Measurements from ENCODE around the gene SND1.

The SND1 gene

DNA sequence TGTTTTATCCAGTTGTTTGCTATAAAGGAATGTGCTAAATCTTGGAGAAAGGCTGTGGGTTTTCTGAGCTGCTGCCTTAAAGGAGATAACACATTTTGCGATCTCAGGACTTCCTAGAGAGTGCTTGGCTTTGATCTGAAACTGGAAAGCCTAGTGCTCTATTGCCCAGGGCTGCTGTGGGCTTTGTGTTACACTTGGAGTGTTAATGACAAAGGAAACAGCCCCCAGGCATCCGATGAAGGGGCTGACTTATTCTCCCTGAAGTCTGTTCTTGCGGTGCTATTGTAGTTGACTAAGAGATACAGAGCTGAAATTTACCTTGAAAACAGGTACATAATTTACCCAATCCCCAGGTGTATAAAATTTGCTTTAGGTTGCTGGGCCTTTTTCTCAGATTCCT, 74.5 kb downstream of the SND1 start:
- in situ Hi-C loops (cut with MboI; ENCODE audit: low sequenced_read_pairs, unreplicated experiment), result no loop called here
- TF ChIP-seq, protein P1, sequence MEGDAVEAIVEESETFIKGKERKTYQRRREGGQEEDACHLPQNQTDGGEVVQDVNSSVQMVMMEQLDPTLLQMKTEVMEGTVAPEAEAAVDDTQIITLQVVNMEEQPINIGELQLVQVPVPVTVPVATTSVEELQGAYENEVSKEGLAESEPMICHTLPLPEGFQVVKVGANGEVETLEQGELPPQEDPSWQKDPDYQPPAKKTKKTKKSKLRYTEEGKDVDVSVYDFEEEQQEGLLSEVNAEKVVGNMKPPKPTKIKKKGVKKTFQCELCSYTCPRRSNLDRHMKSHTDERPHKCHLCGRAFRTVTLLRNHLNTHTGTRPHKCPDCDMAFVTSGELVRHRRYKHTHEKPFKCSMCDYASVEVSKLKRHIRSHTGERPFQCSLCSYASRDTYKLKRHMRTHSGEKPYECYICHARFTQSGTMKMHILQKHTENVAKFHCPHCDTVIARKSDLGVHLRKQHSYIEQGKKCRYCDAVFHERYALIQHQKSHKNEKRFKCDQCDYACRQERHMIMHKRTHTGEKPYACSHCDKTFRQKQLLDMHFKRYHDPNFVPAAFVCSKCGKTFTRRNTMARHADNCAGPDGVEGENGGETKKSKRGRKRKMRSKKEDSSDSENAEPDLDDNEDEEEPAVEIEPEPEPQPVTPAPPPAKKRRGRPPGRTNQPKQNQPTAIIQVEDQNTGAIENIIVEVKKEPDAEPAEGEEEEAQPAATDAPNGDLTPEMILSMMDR (IDR thresholded peaks at IDR 0.05; ENCODE audit: borderline replicate concordance, control extremely low read depth, extremely low read depth, insufficient read depth, missing control alignments), result no peak
- DNase-seq (ENCODE audit: low spot score), result no peak

DNA sequence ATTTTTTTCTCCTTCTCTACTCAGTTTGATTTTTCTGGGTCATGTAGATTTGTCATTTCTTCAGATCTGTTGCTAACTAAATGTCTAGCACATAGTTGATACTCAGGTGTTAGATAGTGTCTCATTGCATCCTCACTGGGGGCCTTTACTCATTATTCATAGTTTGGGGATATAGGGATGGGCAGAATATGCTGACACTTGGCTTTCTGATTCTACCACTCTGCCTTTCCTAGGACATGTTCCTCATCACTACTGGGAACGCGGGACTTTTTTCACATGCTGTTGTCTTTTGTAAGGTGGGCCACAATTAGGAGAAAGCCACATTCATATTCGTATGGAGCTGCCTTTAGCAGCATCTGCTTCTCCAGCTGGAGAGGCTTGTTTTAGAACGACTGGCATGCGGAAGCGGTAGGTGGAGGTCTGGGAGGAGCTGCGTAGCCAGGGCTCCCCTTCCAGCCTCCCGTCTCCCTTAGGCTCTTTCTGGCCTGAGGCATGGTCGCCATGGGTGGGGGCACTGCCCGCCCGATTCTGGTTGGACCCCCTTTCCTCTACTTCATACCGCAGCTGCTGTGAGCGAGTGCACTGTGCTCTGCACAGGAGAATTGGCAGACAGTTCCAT, 78.8 kb downstream of the SND1 start:
- TF ChIP-seq, protein P1 (IDR thresholded peaks at IDR 0.05; ENCODE audit: borderline replicate concordance, control extremely low read depth, extremely low read depth, insufficient read depth, missing control alignments), result no peak
- in situ Hi-C loops (cut with MboI; ENCODE audit: low sequenced_read_pairs, unreplicated experiment), result no loop called here
- DNase-seq (ENCODE audit: low spot score), result no peak

GRCh38 chr7:127731431-127732080, 79.6 kb downstream of the SND1 start:
- TF ChIP-seq, protein P1 (IDR thresholded peaks at IDR 0.05; ENCODE audit: borderline replicate concordance, control extremely low read depth, extremely low read depth, insufficient read depth, missing control alignments), result no peak
- in situ Hi-C loops (cut with MboI; ENCODE audit: low sequenced_read_pairs, unreplicated experiment), result no loop called here
- no peak for DNase-seq (ENCODE audit: low spot score)

GRCh38 chr7:127732306-127732705, 80.3 kb downstream of the SND1 start:
- in situ Hi-C loops (cut with MboI; ENCODE audit: low sequenced_read_pairs, unreplicated experiment), result no loop called here
- no peak for DNase-seq (ENCODE audit: low spot score)
- TF ChIP-seq, protein P1 (IDR thresholded peaks at IDR 0.05; ENCODE audit: borderline replicate concordance, control extremely low read depth, extremely low read depth, insufficient read depth, missing control alignments), result no peak

DNA sequence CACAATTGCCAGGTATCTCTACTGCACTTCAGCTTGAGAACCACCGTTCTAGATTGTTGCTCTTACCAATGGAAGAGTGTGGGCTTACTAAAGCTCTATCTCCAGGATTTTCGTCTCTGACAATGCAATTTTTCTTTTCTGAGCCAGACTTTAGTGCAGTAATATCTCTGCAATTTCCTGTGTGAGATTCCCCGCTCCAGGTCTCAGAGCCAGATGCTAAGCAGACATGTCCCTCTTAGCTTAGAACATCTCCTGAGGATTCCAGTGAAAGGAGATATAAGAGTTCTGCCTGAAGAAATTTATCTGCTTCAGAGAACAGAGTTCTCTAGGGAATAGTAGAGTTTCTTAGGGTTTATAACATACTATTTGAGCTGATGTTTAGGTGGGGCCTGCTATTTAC, 82.0 kb downstream of the SND1 start:
- in situ Hi-C loops (cut with MboI; ENCODE audit: low sequenced_read_pairs, unreplicated experiment), result no loop called here
- TF ChIP-seq, protein P1 (IDR thresholded peaks at IDR 0.05; ENCODE audit: borderline replicate concordance, control extremely low read depth, extremely low read depth, insufficient read depth, missing control alignments), result no peak
- DNase-seq (ENCODE audit: low spot score), result no peak

DNA sequence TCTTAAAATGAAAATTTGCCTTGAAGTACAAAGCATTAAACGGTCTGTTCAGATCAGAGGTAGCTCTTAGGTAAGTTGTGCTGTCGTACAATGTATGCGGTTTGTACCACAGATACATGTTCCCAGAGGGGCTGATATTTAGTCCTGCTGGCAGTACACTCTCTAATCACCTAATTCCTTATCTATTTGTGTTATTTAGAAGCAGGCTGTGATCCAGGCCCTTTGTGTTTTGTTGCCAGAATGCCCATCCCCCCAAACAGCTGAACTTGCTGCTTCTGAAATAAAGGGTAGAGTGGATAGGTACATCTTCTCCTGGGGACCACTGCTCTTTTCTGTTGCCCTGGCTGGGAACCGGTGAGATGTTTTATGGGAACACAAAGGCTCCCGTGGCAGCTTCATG, 84.5 kb downstream of the SND1 start:
- TF ChIP-seq, protein P1 (IDR thresholded peaks at IDR 0.05; ENCODE audit: borderline replicate concordance, control extremely low read depth, extremely low read depth, insufficient read depth, missing control alignments), result no peak
- no peak for DNase-seq (ENCODE audit: low spot score)
- in situ Hi-C loops (cut with MboI; ENCODE audit: low sequenced_read_pairs, unreplicated experiment), result no loop called here

All from GM13976 (cell line).